ENCODE data around the gene IQSEC1.

Gene IQSEC1

DNA sequence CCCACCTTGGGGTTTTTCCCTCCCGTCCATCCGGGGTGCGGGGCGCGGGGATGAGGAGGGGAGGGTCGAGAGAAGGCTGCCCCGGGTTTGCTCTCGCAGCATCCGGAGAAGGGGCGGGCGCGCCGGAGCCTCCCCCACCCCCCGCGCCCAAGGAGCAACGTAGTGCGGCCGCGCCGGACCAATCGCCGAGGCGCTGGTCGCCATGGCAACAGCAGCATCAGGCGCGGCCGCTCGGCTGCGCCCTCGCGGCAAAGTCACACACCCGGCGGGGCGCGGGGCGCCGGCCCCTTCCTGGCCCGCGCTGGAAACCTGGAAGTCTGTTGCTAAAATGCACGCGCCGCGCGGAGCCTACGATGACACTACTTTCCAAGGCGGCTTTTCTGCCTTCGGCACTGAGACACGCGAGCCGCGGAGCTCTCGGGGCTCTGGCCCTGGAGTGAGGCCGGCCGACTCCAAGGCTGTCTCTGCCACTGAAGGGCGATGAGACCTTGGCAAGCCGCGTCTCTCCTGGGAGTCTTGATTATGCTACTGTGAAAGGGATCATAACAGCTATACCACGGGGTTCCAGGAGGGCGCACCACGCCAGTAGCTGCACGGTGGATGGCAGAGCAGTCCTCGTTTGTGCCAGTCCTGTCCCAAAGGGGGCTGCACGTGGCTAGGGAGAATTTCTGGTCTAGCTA is at the start of gene IQSEC1:
TSS of gene IQSEC1 (minus strand) at position 104 of the 680 bp plus-strand sequence. CDS start 415 bp downstream, outside the sequence.
- TF ChIP-seq, protein P1, sequence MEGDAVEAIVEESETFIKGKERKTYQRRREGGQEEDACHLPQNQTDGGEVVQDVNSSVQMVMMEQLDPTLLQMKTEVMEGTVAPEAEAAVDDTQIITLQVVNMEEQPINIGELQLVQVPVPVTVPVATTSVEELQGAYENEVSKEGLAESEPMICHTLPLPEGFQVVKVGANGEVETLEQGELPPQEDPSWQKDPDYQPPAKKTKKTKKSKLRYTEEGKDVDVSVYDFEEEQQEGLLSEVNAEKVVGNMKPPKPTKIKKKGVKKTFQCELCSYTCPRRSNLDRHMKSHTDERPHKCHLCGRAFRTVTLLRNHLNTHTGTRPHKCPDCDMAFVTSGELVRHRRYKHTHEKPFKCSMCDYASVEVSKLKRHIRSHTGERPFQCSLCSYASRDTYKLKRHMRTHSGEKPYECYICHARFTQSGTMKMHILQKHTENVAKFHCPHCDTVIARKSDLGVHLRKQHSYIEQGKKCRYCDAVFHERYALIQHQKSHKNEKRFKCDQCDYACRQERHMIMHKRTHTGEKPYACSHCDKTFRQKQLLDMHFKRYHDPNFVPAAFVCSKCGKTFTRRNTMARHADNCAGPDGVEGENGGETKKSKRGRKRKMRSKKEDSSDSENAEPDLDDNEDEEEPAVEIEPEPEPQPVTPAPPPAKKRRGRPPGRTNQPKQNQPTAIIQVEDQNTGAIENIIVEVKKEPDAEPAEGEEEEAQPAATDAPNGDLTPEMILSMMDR (IDR thresholded peaks at IDR 0.05; ENCODE audit: low read depth, low read length) = no peak
- no peak for DNase-seq (ENCODE audit: extremely low read depth, low read depth)

DNA sequence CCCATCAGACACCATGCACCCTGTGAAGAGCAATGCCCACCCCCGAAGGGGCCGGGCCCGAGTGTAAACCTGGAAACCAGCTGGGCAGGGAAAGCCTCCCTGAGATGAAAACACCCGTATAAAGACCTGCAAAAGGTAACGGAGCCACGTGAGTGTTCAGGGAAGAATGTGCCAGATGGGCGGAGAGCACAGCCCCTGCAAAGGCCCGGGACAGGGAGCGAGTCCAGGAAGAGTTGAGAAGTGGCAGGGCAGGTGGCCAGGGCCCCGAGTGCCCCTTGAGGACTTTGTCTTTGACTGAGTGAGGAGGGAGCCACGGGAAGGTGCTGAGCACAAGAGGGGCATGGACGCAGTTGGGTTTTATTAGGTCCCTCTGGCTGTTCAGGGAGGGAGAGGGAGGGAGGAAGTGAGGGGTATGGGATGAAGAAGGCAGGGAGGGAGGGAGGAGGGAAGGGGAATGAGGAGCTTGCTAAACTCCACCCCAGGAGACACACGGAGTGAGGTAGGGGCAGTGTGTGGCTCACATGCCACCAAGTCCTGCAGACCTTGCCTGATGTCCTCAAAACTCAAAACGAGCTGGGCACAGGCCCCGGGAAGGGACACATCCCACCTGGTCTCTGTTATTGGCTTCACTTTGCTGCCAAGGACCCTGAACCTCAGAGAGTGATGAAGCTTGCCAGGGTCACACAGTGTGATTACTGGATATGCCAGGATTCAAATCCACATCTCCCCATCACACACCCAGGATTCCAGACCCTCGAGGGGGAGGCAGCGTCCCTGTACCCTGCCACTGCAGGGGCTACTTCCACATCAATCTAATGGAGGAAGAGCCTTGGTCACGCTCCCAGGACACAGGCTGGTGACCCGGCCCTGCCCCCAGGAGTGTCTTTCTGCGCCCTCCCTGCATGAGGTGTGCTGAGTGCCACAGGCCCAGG is 49.1 kb upstream of the IQSEC1 start:
- no peak for DNase-seq (ENCODE audit: extremely low read depth, low read depth)
- TF ChIP-seq, protein P1 (IDR thresholded peaks at IDR 0.05; ENCODE audit: low read depth, low read length) = no peak

DNA sequence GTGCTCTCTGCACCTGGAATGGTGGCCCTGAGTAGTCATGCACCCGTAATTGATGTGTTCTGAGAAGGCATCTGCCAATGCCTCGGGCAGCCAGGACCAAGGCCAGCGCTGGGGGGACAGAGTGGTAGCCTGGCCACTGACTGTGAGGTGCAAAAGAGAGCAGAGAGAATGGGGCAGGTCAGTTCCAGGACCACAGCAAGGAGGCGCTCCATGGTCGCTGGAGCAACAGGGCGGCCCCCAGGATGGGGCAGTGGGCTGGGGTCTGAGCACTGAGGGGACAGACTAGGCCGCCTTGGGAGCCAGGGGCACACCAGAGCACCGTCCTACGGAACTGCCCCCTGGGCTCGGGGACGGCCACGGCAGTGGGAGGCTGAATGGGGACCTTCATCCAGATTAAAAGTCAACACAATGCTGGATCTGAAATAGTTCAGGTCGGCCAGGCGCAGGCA is 48.3 kb upstream of the IQSEC1 start:
- DNase-seq (ENCODE audit: extremely low read depth, low read depth) = no peak
- TF ChIP-seq, protein P1 (IDR thresholded peaks at IDR 0.05; ENCODE audit: low read depth, low read length) = no peak

DNA sequence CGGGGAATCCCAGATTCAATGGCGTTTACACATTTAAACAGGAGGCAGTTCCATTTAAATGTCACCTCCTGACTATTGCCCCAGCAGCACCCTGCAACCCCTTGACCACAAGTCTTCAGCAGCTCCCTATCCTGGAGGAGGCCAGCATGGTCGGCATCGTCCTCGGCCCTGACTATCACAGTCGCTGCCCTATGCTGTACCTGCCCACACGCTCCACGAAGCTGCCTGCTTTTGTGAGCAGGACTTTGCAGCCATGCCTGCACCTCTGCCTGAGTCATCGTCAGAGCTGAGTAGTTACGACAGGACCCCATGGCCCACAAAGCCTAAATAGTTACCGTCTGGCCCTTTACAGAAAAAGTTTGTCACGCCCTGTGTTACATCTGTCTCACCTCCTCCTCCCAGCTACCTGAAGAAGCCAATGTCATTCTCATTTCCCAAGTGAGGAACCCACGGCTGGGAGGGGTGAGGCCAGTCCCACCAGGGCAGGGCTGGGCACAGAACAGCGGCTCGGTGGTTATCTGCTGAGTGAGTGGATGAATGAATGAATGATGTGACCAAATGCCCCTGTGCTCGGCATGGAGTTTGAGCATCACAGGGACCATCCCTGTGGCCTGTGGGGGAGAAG is 47.8 kb upstream of the IQSEC1 start:
- TF ChIP-seq, protein P1 (IDR thresholded peaks at IDR 0.05; ENCODE audit: low read depth, low read length) = no peak
- DNase-seq (ENCODE audit: extremely low read depth, low read depth) = no peak

DNA sequence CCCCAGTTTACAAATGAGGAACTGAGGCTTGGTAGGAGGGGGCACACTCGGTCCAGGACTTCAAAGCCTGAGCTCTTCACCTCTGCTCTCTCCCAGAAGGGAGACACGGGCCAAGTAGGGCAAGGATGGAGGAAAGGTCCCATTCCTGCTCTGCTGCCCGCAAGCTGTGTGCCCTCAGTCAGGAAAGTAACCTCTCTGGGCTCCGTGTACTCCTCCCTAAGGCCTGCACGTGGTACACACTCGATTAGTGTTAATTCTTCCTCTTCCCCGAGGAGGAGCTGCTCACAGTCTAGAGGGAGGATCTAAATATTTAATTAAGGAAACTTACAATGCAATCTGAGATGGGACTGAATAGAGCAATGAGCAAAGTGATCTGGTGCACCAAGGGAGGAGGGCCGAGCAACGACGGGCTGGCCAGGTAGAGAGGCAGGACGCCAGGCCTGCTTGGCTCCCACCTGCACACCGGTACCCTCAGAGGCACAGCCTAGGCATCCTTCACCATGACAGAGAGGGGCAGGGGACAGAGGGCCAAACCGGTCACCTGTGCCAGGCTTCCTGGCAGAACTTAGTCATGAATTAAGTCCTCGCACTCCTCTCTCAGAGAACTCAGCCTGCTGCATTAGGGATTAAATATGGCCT is 47.2 kb upstream of the IQSEC1 start:
- TF ChIP-seq, protein P1 (IDR thresholded peaks at IDR 0.05; ENCODE audit: low read depth, low read length) = no peak
- DNase-seq (ENCODE audit: extremely low read depth, low read depth) = no peak

DNA sequence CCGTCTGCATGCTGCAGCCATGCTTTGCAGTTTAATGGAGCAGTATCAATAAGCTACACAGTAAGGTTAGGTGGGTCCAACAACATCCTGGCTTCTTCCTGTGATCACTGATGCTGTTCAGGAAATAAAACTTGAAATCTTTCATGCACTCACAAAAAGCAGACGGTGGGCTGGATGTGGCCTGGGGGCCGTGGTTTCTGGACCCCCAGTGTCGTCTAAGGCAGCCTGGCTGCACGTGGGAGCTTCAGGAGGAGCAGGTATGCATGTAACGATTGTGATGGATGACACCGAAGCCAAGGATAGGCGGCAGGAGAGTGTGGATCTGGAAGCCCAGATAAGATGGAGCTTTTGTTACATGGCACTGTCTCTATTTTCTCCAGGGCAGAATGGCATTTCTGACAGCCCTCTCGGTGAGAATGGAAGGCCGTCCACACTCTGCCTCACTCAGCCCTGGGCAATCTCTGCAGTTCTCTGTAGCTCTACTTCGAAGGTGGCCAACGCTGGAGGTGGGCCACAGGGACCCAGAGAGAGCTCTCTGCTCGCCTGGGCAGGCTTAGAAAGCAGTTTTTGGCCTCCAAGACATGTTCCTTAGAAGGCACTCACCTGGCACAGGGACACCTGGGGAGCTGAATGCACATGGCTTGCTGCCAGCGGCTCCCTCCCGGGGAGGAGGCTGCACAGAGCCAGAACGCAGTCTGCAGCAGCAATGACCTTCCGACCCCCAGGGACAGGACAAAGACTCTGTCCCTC is 46.4 kb upstream of the IQSEC1 start:
- no peak for DNase-seq (ENCODE audit: extremely low read depth, low read depth)
- TF ChIP-seq, protein P1 (IDR thresholded peaks at IDR 0.05; ENCODE audit: low read depth, low read length) = no peak

All from AG09319 (cell line).